ENCODE measurements around the gene EIF2B1. TPM values are rescaled to one million over a fixed set of nuclear protein-coding genes. Genes with fewer than 3 reads are reported as not detected.

EIF2B1 gene
- total and polyA plus RNA-seq, 3 donors from 2014 or later = 39.2 to 138 (median 136) TPM

GRCh38 chr12:123654129-123654701, 20.7 kb upstream of the EIF2B1 start:
- Histone ChIP-seq H3K27me3 (no peaks in the 10 kb centered on the region), H3K4me3 (no peak overlapping the region), H3K36me3 (ENCODE audit: low read depth, missing control alignments) (no peaks in the 10 kb centered on the region), H3K27ac (no peak overlapping the region), H3K4me1 (no peaks in the 10 kb centered on the region), H3K9me3 (no peaks in the 10 kb centered on the region)
- no peak for DNase-seq
- TF ChIP-seq CTCF (IDR thresholded peaks at IDR 0.05) = no peak
- no peak for TF ChIP-seq POLR2A (IDR thresholded peaks at IDR 0.05)
- 92 to 94% methylated on average over 4 of the region's 4 CpGs for WGBS, 2 donors
- intact Hi-C loops (cut with DNase I; ENCODE audit: low total_unique reads) = no loop called here

GRCh38 chr12:123648401-123648800, 14.9 kb upstream of the EIF2B1 start:
- Histone ChIP-seq H3K4me1 (no peaks in the 10 kb centered on the region), H3K27ac (no peak overlapping the region), H3K27me3 (no peaks in the 10 kb centered on the region), H3K4me3 (no peak overlapping the region), H3K9me3 (no peaks in the 10 kb centered on the region), H3K36me3 (ENCODE audit: low read depth, missing control alignments) (no peaks in the 10 kb centered on the region)
- no peak for TF ChIP-seq POLR2A (IDR thresholded peaks at IDR 0.05)
- no peak for TF ChIP-seq CTCF (IDR thresholded peaks at IDR 0.05)
- intact Hi-C loops (cut with DNase I; ENCODE audit: low total_unique reads) = no loop called here
- no peak for DNase-seq
- 93 to 94% methylated on average over 5 of the region's 5 CpGs for WGBS, 2 donors

GRCh38 chr12:123645878-123646277, 12.4 kb upstream of the EIF2B1 start:
- intact Hi-C loops (cut with DNase I; ENCODE audit: low total_unique reads) = no loop called here
- TF ChIP-seq POLR2A (IDR thresholded peaks at IDR 0.05) = no peak
- TF ChIP-seq CTCF (IDR thresholded peaks at IDR 0.05) = no peak
- Histone ChIP-seq H3K9me3 (no peaks in the 10 kb centered on the region), H3K4me1 (no peaks in the 10 kb centered on the region), H3K36me3 (ENCODE audit: low read depth, missing control alignments) (no peaks in the 10 kb centered on the region), H3K27ac (no peak overlapping the region), H3K4me3 (no peak overlapping the region), H3K27me3 (no peaks in the 10 kb centered on the region)
- no peak for DNase-seq
- 79 to 89% methylated on average over 5 of the region's 5 CpGs for WGBS, 2 donors

- no peaks in the 10 kb centered on the region for H3K36me3 ChIP-seq (ENCODE audit: low read depth, missing control alignments)
- 87 to 99% methylated on average over 3 of the region's 3 CpGs for WGBS, 2 donors
These were observed 11.9 kb upstream of the EIF2B1 start for GRCh38 chr12:123645380-123645779.

More at GRCh38 chr12:123645380-123645779, 11.9 kb upstream of the EIF2B1 start:
- Histone ChIP-seq H3K4me1 (no peaks in the 10 kb centered on the region), H3K27ac (no peak overlapping the region), H3K9me3 (no peaks in the 10 kb centered on the region), H3K4me3 (no peak overlapping the region), H3K27me3 (no peaks in the 10 kb centered on the region)
- no peak for DNase-seq
- intact Hi-C loops (cut with DNase I; ENCODE audit: low total_unique reads) = no loop called here
- TF ChIP-seq POLR2A (IDR thresholded peaks at IDR 0.05) (no peak), CTCF (IDR thresholded peaks at IDR 0.05) (no peak)
